Fibroblast of upper back skin (primary cell): ENCODE measurements around the gene POU2F1.
"Not testable (repeated sequence)": the region's sequence is repeated elsewhere in the genome, so short reads cannot be mapped to it uniquely, and the experiment has no call there.

Source experiments
- DNase-seq: peaks from one replicate; pipeline ENCODE4 v3.0.0-alpha.2; 2013

POU2F1 gene

DNA sequence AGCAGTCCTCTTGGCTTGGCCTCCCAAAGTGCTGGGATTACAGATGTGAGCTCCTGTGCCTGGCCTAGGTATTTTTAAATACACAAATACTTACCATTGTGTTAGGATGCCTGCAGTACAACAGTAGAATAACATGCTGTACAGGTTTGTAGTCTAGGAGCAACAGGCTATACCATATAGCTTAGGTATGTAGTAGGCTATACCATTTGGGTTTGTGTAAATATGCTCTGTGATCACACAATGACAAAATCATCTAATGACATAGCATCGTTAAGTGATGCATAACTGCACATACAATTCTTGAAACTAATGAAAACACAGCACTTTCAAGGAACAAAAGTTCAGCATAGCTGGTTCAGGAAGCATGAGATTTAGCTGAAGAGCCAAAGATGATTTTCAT is 12.7 kb downstream of the POU2F1 start:
- DNase-seq: no peak

DNA sequence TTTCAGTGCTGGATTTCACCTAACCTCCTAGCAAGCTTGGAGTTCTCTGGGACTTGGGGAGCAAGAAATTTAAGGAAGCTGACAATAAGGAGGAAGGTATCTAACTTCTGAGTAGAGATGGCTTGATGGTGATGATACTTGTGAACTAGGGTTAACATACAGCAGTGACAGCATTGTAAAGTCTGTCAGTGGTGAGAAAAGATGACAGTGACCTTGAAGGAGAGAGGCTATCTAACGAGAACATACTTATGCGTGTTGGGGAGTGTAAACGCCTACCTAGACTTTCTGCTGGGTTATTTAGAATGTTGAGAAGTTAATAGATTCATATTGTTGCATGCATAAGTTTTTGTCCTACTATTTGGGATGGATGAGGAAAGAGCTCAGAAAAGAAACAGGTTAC is 16.3 kb downstream of the POU2F1 start:
- no peak for DNase-seq

DNA sequence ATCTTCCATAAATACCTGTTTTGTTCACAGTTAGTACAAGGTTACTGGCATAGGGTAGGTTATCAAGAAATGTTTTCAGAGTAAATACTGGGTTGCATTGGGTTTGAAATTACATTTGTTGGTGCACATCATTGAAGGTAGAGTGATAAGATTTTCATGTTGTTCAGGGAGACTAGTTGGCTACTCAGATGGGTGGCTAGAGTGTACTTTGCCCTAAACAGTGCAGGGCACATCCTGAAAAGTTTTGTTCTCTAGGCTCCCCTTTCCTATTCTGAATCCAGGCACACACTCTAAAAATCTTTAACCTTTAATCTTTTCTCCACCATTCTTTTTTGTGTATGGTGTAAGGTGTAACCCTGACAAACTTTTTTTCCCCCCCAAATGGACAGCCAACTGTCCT is 18.0 kb downstream of the POU2F1 start:
- DNase-seq: no peak

DNA sequence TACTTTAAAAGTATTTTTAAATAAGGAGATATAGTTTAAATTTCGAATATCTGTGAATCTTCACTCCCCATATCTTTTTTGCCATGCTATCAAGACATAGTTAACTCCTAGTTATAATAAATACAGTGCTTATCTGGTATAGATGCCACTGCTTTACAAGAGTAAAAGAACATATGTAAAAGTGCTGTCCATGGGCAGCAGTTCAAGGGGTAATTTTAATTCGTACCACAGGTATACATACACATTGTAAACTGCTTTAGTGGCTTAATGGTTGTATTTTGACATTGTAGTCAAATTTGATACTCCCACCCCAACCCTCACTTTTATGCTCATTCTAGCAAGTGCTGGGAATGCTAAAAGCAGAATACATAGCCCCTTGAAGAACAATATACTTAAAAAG is 18.6 kb downstream of the POU2F1 start:
- no peak for DNase-seq

DNA sequence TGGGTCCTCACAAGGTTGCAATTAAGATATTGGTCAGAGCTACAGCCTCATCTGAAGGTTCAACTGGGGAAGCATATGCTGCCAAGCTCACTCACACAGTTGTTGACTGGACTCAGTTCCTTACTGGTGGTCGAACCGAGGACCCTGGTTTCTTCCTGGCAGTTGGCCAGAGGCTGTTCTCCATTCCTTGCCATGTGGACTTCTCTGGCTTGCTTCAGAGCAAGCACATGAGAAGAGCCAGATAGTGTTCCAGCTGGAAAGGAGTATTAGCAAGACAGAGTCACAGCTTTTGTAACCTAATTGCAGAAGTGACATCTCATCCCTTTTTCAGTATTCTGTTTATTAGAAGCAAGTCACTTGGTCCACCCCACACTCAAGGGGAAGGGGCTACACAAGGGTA is 23.6 kb downstream of the POU2F1 start:
- DNase-seq: no peak

DNA sequence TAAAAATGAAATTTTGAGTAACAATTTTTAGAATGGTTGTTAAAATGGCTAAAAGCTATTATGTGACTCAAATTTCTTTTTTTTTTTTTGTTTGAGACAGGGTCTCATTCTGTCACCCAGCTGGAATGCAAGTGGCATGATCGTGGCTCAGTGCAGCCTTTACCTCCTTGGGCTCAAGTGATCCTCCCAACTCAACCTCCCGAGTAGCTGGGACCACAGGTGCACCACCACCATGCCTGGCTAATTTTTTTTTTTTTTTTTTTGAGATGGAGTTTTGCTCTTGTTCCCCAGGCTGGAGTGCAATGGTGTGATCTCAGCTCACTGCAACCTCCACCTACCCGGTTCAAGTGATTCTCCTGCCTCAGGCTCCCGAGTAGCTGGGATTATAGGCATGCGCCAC is 24.5 kb downstream of the POU2F1 start:
- not testable (repeated sequence) for DNase-seq

DNA sequence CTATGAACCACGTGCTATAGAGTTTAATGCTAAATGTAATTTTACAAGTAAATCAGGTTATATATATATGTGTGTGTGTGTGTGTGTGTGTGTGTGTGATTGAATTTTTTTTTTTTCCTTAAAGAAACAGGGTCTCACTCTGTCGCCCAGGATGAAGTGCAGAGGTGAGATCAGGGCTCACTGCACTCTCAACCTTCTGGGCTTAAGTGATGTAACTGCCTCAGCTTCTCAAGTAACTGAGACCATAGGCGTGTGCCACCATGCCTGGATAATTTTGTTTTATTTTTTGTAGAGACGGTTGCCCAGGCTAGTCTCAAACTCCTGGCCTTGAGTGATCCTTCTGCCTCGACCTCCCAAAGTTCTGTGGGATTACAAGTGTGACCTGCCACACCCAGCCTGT is 26.3 kb downstream of the POU2F1 start:
- no peak for DNase-seq

DNA sequence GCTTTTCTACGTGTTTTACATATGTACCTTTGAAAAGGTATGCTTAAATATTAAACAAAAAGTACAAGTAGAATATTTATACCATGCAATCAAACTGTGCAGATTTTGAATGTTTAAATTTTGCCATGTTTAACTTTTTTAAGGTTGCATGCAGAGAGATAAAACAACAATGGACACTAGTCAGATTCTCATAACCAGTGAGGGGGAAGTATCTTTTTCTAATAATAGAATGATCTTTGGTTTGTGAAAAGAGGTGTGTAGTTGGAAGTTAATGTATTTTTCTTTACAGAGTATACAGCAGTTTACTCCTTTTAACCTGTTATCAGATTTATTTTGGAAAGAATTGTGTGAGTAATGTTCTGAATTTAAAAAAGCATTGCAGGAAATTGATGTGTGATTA is 27.1 kb downstream of the POU2F1 start:
- DNase-seq: no peak

DNA sequence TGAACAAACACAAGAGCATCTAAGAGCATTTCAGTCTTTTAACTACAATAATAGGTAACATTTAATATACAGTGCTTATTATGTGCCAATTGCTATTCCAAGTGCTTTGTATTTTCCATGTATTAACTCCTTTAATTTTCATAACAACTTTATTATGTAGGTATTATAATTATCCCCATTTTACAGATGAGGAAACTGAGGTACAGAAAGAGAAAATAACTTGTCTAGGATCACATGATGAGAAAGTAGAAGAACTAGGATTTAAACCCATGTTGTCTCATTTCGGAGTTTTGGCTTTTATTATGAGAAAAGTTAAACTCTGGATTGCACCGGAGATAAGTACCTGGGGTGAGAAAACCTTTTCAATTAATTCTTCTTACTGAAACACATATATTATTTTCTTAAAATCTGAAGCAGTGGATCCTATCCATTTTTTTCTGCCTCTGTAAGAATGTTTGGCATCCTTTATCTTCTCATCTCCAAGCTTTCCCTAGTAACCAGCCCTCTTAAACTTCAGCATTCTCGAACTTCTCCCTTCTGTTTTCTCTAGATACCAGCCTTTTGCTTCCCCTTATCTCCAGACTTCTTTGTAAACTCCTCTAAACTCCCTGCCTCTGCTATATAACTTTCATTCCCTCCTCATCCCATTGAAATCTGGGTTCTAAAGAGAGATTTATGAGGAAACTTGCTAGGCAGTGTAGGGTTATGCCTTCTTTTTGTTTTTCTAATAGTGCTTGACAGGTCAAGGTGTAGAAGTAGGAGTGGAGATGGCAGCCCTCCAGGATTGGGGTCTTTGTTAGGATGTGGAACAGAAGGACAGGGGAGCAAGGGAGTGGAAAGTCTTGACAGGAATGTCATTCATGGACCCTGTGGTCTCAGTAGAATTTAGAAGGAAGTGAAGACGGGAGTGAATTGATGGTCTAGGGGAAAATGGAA is 28.3 kb downstream of the POU2F1 start:
- DNase-seq: no peak

DNA sequence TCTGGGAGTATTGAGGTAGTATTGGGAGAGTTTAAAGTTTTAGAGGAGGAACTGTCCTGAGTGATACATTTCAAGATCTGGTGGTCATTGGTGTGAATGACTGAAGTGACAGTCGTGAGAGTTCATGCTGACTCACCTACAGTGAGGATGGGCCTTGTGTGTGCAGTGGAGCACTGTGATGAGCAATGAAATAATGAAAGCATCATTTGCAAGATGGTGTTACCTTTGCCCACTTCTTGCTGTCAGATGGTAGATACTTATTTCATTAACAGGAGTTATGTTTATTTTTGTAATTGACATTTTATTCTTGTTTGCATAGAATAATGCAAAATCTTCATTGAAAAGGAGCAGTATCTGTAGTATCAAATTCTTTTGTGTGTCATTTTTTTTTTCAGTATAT is 29.0 kb downstream of the POU2F1 start:
- no peak for DNase-seq

DNA sequence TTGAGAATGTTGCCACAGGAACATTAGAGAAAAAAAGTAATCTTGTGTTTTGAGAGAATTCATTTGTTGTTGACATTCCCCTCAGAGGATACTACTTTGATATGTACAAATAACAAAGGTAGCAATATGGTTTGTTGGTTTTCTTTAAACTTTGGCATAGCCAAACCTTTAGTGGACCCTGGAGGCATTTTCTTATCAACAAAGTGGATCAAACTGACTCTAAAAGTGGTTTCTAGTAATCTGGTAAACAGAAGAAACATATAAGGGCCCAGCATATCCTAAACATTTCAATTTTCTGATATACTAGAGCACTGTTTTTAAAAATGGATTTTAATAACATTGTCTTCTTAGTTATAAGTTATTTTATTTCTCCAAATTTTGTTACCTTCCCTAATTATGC is 29.8 kb downstream of the POU2F1 start:
- DNase-seq: no peak

DNA sequence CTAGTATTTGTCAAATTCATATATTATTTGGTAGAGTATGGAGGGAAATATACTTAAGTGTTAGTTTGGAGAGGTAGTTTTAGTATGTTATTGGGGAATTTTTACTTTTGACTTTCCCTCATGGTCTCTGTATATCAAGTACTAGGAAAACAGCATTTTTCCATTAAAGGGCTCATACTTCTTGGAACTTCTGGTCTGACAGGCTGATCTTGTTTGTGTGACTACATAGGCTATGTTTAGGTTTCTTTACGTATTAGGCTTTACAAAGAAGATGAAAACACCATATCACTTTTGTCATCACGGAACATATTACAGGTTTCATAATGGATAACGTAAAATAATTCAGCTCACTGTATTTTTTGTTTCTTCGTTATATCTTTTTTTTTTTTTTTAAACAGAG is 30.8 kb downstream of the POU2F1 start:
- no peak for DNase-seq

DNA sequence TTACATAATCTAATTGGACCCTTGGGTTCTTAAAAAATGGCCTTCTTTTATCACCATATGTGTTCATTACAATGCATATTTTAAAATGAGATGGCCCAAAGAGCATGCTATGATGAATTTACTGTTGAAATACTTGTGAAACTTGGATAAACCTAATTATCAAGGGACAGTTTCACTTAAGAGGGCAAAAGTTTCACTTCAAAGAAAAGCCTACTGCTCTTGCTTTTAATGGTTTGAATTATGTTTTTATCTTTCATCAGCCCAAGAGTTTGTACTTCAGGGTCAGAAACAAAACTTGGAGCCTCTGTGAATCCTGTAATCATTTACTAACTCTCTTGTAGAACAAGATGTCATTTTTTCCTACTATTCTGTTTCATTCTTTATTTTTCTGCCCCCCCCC is 32.3 kb downstream of the POU2F1 start:
- no peak for DNase-seq

DNA sequence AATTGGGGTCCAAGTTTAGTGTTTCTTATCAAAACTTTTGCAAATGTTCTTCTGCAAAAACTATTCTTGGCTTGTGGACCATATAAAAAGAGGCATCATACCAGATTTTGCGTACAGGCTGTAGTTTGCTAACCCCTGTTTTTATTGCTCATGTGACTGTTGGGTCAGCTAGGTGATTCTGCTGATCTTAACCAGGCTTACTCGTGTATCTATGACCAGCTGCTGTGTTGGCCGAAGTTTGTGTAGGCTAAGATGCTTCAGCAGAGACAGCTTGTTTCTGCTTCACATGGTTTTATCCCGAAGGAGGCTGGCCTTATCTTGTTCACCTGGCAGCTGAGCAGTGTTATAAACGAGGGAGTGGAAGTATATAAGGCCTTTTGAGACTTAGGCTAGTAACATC is 38.2 kb downstream of the POU2F1 start:
- no peak for DNase-seq

DNA sequence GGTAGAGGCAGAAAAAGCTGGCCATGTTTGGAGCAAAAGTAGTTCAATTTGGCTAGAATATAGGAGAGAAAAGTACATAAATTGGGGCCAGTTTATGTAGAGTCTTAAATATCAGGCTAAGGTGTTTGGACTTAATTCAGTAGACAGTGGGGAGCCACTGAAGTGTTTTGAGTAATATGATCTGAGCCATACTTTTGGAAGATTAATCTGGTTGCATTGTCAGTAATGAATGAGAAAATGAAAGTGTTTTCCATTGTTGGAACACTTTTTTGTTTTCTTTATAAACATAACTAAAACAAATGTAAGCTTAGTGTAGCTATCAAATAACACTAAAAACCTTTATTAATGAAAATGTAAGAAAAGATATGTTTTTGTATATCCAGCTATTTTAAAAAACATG is 42.1 kb downstream of the POU2F1 start:
- DNase-seq: no peak

DNA sequence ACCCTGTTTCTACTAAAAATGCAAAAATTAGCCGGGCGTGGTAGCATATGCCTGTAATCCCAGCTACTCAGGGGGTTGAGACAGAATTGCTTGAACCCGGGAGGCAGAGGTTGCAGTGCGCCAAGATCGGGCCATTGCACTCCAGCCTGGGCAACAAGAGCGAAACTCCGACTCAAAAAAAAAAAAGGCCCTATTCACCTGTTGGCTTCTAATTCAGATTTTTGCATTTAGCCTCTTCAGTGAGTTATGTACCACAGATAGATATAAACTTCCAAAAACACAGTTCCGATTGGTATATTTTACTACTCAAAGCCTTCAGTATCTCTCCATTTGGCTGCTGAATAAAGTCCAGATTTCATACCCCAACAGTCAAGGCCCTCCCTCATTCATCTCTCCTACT is 42.7 kb downstream of the POU2F1 start:
- DNase-seq: no peak

DNA sequence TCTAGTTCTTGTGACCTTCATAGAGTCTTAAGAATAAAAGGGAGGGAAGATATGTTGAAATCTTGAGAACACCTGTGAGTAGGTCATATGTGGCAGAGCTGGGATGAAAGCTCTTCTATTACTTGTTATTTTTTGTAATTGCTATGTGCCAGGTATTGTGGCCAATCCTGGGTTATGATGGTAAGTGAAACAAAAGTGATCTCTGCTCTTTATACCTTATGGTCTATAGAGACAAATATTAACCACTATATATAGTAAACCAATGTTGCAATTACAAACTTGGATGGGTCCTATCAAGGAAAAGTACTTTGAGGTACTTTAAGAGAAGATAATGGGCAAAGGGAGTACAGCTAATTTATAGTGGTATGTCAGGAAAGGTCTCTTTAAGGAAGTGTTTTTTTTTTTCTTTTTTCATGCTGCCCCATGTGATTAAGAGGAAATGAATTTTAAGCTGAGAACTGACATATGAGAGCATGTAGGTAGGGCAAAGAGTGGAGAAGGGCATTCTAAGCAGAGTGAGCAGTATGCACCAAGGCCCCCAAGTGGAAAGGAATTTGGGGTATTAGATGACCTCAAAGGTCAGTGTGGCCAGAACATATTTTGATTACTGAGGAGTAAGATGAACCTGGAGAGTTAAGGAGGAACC is 43.3 kb downstream of the POU2F1 start:
- DNase-seq: no peak

DNA sequence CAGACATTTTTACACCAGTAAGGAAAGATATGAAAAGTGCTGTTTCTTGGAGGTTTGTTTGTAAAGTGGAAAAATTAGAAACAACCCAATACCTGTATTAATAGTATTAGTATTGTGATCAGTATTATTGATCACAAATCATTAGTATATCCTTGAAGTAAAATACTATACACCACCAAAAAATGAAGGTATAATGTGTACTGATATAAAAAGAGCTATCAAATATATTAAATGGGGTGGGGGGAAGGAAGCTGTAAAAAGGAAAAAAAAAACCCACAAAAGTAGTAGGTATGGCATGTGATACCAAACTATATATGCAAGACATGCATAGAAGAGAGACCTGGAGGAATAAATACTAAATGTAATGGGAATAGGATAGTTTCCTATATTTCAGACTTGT is 46.3 kb downstream of the POU2F1 start:
- no peak for DNase-seq

DNA sequence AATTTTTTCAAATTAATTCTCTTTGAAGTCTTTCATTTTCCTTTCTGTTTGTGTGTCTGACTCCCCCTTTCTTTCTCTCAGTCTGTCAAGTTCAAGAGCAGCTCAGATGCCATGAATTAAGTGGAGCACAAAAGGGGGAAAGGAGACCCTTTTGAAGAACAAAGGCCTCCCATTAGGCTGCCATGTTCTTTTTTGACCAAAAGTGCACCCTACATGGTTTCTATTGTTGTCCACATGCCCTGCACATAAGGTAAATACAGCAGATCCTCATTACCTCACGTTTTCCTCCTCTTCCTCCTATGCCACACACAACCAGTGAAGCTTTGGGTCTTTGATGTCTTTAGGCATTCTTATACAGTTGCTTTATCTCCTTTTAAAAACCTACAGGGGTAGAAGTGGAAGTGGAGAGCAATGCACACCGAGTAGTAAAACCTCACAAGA is 47.7 kb downstream of the POU2F1 start:
- DNase-seq: no peak

DNA sequence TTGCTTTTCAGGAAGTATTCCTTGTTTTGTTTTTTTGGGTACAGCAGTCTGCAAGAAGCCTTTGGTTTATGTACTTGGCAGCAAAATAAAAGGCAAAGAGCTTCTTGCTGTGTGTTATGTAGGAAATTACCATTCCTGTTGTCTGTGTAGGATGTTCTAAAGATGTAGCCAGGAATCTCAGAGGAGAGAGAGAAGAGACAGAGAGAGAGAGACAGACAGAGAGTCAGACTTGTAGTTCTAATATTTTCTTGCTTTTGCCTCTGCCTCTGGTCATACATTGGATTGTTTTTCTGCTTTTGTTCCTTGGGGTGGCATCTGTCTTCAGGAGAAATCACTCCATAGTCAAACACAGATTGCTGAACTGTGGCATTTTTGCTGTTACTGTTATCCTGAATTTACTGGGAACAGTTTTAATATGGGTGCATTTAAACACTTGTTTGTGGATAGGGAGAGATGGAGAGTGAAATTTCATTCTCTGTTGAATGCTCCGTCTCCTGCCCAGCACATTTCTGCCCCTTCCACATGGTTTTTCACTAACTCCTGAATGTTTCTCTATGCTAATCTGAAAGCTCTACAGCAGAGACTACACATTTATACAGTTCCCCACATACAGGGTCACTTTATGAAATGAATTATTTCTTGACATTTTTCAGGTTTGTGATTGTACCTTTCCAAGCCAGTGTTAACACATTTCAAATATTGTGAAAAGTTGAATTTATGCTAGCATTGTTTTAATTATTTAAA is 49.8 kb downstream of the POU2F1 start:
- DNase-seq: no peak

DNA sequence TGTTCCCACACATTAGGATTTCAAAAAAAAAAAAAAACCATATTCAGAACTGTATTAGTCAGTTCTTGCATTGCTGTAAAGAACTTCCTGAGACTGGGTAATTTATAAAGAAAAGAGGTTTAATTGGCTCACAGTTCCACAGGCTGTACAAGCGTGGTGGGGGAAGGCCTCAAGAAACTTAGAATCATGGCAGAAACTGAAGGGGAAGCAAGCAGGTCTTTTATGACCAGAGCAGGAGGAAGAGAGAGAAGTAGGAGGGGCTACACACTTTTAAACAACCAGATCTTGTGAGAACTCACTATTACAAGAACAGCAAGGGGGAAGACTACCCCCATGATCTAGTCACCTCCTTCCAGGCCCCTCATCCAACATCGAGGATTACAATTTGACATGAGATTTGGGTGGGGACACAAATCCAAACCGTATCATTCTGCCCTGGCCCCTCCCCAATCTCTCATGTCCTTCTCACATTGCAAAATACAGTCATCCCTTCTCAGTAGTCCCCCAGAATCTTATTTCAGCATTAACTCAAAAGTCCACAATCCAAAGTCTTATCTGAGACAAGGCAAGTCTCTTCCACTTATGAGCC is 51.8 kb downstream of the POU2F1 start:
- DNase-seq: no peak

DNA sequence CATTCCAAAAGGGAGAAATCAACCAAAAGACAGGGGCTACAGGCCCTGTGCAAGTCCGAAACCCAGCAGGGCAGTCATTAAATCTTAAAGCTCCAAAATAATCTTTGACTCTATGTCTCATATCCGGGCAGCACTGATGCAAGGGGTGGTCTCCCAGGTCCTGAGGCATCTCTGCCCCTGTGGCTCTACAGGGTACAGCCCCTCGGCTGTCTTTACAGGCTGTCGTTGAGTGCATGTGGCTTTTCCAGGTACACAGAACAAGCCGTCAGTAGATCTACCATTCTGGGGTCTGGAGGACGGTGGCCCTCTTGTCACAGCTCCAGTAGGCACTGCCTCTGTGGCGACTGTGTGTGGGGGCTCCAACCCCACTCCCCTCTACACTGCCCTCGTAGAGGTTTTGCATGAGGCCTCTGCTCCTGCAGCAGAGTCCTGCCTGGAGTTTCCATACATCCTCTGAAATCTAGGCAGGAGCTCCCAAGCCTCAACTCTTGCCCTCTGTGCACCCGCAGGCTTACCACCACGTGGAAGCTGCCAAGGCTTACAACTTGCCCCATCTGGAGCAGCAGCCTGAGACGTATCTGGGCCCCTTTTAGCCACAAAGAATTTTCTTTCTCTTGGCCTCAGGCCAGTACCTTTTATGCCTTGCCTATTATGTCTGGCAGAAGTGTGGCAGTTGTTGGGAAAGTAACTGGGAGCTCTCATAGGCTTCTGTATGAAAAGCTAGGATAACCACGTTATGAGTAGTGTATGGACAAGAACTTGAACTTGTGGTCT is 52.5 kb downstream of the POU2F1 start:
- DNase-seq: peak; percentile 60

DNA sequence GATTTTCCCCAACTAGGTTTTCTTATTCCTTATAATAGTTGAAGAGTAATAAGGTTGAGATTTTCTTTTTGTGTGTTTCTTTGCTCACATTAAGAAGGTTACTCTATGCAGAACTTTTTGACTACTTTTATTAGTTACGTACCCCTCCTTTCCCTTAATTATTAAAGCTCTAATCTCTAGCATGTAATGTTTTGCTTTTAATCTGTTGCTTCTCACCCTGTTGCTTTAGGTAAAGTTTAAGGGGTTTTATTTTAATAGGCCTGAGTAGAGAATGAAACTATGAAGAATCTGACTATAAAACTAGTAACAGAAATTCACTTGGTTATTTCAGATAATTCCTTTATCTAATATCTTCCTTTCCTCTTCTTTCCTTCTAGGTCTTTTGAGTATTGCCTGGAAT is 53.4 kb downstream of the POU2F1 start:
- no peak for DNase-seq
